Esophagus squamous epithelium (tissue), 5 donors: ENCODE results near the gene CFAP57. TPM values are rescaled to one million over a fixed set of nuclear protein-coding genes. Genes with fewer than 3 reads are reported as not detected.

Experiments used
- DNase-seq: peaks from one replicate; lab custom pipeline; 2025; lab: John Stamatoyannopoulos, UW
- H3K27ac ChIP-seq, 4 donors: fragments of 200-600 bp; sonication (generic); one replicate each; pipeline ENCODE4 v1.5.1; 2016 to 2019; ENCODE audit warnings: mild to moderate bottlenecking in 1 of 4
- H3K27me3 ChIP-seq, 4 donors: fragments of 200-600 bp; sonication (generic); 1 replicate in 3 of 4; 2 replicates in 1 of 4; pipeline versions ENCODE4 v1.5.1 to v1.6.0; 2017 to 2021; ENCODE audit warnings: antibody characterized with exemption in 1 of 4
- H3K36me3 ChIP-seq, 3 donors: fragments of 200-600 bp; sonication (generic); one replicate each; pipeline ENCODE4 v1.5.1; 2016 to 2019
- H3K4me1 ChIP-seq, 3 donors: fragments of 200-600 bp; sonication (generic); one replicate each; pipeline ENCODE4 v1.5.1; 2017 to 2019
- H3K4me3 ChIP-seq, 4 donors: fragments of 200-600 bp; sonication (generic); 1 replicate in 3 of 4; 2 replicates in 1 of 4; pipeline ENCODE4 v1.5.1; 2016 to 2019; ENCODE audit warnings: mild to moderate bottlenecking in 2 of 4, moderate library complexity in 1 of 4
- H3K9me3 ChIP-seq, 3 donors: fragments of 200-600 bp; sonication (generic); one replicate each; pipeline ENCODE4 v1.5.1; 2016 to 2019
- POLR2A ChIP-seq, 4 donors: fragments of 450-650 bp; IDR thresholded peaks; one replicate each; pipeline ENCODE4 v1.6.1; 2017; ENCODE audit warnings: antibody characterized with exemption in 4 of 4, mild to moderate bottlenecking in 4 of 4, moderate library complexity in 3 of 4
- WGBS, 2 donors: methylation state at CpG; one replicate each; pipeline ENCODE4 v1.1.5; 2018; 5-methylcytosine and 5-hydroxymethylcytosine counted together
- intact Hi-C: fragments of 100-400 bp; cut with DNase I; formaldehyde crosslinking; loops from one replicate; pipeline ENCODE4 v1.15.0; 2022
- total RNA-seq, 4 donors: library from RNA; depleted of rRNA; stranded (reverse); fragments of >200 nt; gene quantifications; one replicate each; pipeline ENCODE4 v1.1.0, GENCODE V29; 2016
- TF ChIP-seq, protein P1 (sequence below), 6 experiments: fragments of 450-650 bp in 4 of 6; fragments of 200-600 bp in 2 of 6; sonication (generic) in 2 of 6; IDR thresholded peaks; one replicate each; pipeline ENCODE4 v1.5.1; 2016 to 2019; ENCODE audit warnings: antibody characterized with exemption in 6 of 6, mild to moderate bottlenecking in 4 of 6, moderate library complexity in 4 of 6
- donor health status: DM: yes; HTN: yes; CAD: no.

The CFAP57 gene
- total RNA-seq, 4 donors from 2014 or later = not detected

GRCh38 chr1:43243299-43243698 lies 71.2 kb downstream of the CFAP57 start:
- Histone ChIP-seq H3K9me3 (no peaks in the 10 kb centered on the region), H3K4me1 (peaks cover 0 to 7% (median 0%) of the 10 kb centered on the region in 3 donors), H3K4me3 (no peak overlapping the region), H3K36me3 (no peaks in the 10 kb centered on the region), H3K27ac (no peak overlapping the region), H3K27me3 (no peaks in the 10 kb centered on the region)
- intact Hi-C loops = no loop called here
- no peak for DNase-seq
- TF ChIP-seq, protein P1, sequence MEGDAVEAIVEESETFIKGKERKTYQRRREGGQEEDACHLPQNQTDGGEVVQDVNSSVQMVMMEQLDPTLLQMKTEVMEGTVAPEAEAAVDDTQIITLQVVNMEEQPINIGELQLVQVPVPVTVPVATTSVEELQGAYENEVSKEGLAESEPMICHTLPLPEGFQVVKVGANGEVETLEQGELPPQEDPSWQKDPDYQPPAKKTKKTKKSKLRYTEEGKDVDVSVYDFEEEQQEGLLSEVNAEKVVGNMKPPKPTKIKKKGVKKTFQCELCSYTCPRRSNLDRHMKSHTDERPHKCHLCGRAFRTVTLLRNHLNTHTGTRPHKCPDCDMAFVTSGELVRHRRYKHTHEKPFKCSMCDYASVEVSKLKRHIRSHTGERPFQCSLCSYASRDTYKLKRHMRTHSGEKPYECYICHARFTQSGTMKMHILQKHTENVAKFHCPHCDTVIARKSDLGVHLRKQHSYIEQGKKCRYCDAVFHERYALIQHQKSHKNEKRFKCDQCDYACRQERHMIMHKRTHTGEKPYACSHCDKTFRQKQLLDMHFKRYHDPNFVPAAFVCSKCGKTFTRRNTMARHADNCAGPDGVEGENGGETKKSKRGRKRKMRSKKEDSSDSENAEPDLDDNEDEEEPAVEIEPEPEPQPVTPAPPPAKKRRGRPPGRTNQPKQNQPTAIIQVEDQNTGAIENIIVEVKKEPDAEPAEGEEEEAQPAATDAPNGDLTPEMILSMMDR (IDR thresholded peaks at IDR 0.05) = no peak
- TF ChIP-seq POLR2A (IDR thresholded peaks at IDR 0.05) = no peak
- WGBS, 2 donors = 80 to 82% methylated on average over 6 of the region's 6 CpGs

DNA sequence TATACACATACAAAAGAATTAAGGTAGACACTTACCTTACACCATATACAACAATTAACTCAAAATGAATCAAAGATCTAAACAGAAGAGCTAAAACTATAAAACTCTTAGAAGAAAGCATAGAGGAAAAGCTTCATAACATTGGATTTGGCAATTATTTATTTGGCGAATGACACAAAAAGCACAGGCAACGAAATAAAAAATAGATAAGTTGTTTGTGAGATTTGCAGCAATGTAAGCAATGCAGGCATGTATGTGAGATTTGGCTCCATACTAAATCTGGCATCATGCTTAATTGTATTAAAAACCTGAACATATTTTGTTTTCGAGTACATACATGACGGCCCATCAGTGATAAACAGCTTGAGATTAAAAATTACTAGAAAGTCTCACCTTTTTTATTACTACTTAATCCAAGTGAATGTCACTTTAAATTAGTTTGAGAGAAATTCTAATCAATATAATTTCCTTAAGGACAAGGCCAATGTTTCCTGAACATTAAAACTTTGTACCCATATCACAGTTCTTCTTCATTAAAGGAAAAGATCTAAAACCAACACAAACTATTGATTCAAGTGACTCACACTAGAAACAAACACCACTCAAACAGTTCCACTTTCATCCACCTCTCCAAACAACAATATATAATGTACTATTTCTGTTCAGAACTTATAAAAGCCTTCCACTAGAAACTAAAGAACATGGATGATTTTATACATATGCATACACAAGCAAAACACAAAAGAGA lies 74.5 kb downstream of the CFAP57 start:
- Histone ChIP-seq H3K27ac (no peak overlapping the region), H3K27me3 (no peaks in the 10 kb centered on the region), H3K36me3 (no peaks in the 10 kb centered on the region), H3K9me3 (no peaks in the 10 kb centered on the region), H3K4me1 (no peaks in the 10 kb centered on the region), H3K4me3 (no peak overlapping the region)
- DNase-seq = no peak
- no peak for TF ChIP-seq POLR2A (IDR thresholded peaks at IDR 0.05)
- TF ChIP-seq, protein P1 (IDR thresholded peaks at IDR 0.05) = no peak
- intact Hi-C loops = no loop called here
- 95 to 96% methylated on average over 4 of the region's 4 CpGs for WGBS, 2 donors

DNA sequence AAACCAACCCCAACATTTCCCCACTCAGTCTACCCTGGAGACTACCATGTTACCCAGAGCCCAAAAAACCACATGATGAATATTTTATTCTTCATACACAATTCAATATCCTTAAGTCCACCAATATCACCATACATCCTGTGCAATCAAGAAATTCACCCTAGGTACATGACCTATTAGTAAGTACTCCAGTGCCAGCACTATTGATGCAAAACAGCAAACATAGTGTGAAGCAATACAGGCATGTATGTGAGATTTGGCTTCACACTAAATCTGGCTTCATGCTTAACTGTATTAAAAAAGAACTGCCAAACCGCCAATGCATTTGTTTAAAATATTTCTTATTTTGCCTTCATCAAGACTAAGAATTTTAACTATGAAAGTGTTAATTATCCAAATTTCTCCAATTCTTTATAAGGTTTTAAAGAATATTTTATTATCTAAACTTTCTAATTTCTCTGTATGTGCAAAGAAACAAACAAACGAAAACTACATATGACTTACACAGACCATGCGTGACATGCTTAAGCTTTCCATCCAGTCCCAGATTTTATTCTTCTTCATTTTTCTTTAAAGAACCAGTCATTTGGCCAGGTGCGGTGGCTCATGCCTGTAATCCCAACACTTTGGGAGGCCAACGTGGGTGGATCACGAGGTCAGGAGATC lies 75.3 kb downstream of the CFAP57 start:
- Histone ChIP-seq H3K36me3 (no peaks in the 10 kb centered on the region), H3K4me3 (no peak overlapping the region), H3K27me3 (no peaks in the 10 kb centered on the region), H3K9me3 (no peaks in the 10 kb centered on the region), H3K4me1 (no peaks in the 10 kb centered on the region), H3K27ac (no peak overlapping the region)
- no peak for DNase-seq
- 84 to 91% methylated on average over 6 of the region's 6 CpGs for WGBS, 2 donors
- no peak for TF ChIP-seq POLR2A (IDR thresholded peaks at IDR 0.05)
- TF ChIP-seq, protein P1 (IDR thresholded peaks at IDR 0.05) = no peak
- intact Hi-C loops = no loop called here

- intact Hi-C loops = no loop called here
- Histone ChIP-seq H3K36me3 (no peaks in the 10 kb centered on the region), H3K9me3 (no peaks in the 10 kb centered on the region), H3K4me1 (no peaks in the 10 kb centered on the region), H3K27me3 (no peaks in the 10 kb centered on the region), H3K27ac (no peak overlapping the region), H3K4me3 (no peak overlapping the region)
- TF ChIP-seq POLR2A (IDR thresholded peaks at IDR 0.05) = no peak
- TF ChIP-seq, protein P1 (IDR thresholded peaks at IDR 0.05) = no peak
- no peak for DNase-seq
- 81 to 92% methylated on average over 3 of the region's 3 CpGs for WGBS, 2 donors
These were observed 78.2 kb downstream of the CFAP57 start for GRCh38 chr1:43250351-43250761.

DNA sequence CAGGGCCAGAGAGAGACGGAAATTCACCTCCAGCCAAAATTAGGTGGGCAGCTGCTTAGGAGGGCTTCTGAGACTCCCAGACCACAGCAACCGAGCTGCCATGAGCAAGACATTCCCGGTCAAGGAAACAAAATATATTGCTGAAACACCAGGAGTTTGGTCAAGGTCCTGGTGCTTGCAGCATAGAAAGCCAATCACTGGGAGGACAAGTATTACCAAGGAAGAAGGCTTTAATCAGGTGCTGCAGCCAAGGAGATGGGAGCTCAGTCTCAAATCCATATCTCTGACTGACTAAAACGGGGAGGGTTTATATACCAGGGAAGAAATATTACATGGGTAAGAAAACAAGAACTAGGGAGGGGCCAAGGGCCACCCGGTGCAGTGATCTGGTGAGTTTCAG lies 78.9 kb downstream of the CFAP57 start:
- 76 to 92% methylated on average over 5 of the region's 5 CpGs for WGBS, 2 donors
- intact Hi-C loops = no loop called here
- H3K27ac ChIP-seq = no peak overlapping the region

More for the DNA sequence above, 78.9 kb downstream of the CFAP57 start:
- no peaks in the 10 kb centered on the region for H3K36me3 ChIP-seq
- TF ChIP-seq POLR2A (IDR thresholded peaks at IDR 0.05) = no peak
- TF ChIP-seq, protein P1 (IDR thresholded peaks at IDR 0.05) = no peak
- H3K4me1 ChIP-seq = peaks cover 0 to 5% (median 0%) of the 10 kb centered on the region in 3 donors
- no peaks in the 10 kb centered on the region for H3K9me3 ChIP-seq
- H3K27me3 ChIP-seq = no peaks in the 10 kb centered on the region
- no peak for DNase-seq
- no peak overlapping the region for H3K4me3 ChIP-seq
